Measurements from ENCODE around the gene SHB.

SHB gene

DNA sequence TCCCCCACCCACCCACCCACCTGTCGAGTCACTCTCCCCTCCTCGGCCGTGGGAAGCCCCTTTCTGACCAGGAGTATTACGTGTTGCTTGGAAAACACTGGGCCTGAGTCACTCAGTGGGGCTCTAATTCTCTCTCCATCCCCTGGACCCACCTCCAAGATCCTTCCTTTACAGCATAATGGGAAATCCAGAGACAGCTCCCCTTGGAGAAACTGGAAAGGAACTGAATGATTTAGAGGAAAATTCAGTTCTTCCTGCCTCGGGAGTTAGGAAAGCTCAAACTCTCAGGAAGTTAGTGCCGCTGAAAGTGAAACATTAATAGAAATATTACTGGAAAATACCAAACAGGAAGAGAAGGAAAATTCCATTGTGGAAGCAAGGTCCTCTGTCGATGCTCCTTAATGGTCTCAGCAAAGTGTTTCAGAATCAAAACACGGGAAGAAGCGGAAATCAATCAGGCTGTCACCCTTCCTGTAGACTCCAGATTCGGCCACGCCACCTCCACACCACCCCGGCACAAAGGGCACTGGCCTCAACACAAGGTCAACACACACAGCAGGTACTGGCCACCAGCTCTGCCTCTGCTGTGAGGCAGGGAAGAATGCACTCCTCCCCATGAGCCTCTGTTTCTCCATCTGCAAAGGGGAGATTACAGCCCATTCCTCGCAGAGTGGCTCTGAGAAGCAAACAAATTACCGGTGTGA lies 9.6 kb downstream of the SHB start:
- Histone ChIP-seq H3K27me3 (replicated peaks; ENCODE audit: control insufficient read depth, insufficient read depth, low read length) (no peaks in the 10 kb centered on the region), H3K4me3 (replicated peaks; ENCODE audit: low read depth, low read length) (no peak overlapping the region), H3K36me3 (ENCODE audit: control insufficient read depth, insufficient read depth, low read length) (no peaks in the 10 kb centered on the region)
- TF ChIP-seq, protein P1, sequence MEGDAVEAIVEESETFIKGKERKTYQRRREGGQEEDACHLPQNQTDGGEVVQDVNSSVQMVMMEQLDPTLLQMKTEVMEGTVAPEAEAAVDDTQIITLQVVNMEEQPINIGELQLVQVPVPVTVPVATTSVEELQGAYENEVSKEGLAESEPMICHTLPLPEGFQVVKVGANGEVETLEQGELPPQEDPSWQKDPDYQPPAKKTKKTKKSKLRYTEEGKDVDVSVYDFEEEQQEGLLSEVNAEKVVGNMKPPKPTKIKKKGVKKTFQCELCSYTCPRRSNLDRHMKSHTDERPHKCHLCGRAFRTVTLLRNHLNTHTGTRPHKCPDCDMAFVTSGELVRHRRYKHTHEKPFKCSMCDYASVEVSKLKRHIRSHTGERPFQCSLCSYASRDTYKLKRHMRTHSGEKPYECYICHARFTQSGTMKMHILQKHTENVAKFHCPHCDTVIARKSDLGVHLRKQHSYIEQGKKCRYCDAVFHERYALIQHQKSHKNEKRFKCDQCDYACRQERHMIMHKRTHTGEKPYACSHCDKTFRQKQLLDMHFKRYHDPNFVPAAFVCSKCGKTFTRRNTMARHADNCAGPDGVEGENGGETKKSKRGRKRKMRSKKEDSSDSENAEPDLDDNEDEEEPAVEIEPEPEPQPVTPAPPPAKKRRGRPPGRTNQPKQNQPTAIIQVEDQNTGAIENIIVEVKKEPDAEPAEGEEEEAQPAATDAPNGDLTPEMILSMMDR (IDR thresholded peaks at IDR 0.05; ENCODE audit: insufficient read depth, low read length, poor library complexity, severe bottlenecking): no peak
- no peak for DNase-seq (ENCODE audit: extremely low read depth, insufficient read length)

DNA sequence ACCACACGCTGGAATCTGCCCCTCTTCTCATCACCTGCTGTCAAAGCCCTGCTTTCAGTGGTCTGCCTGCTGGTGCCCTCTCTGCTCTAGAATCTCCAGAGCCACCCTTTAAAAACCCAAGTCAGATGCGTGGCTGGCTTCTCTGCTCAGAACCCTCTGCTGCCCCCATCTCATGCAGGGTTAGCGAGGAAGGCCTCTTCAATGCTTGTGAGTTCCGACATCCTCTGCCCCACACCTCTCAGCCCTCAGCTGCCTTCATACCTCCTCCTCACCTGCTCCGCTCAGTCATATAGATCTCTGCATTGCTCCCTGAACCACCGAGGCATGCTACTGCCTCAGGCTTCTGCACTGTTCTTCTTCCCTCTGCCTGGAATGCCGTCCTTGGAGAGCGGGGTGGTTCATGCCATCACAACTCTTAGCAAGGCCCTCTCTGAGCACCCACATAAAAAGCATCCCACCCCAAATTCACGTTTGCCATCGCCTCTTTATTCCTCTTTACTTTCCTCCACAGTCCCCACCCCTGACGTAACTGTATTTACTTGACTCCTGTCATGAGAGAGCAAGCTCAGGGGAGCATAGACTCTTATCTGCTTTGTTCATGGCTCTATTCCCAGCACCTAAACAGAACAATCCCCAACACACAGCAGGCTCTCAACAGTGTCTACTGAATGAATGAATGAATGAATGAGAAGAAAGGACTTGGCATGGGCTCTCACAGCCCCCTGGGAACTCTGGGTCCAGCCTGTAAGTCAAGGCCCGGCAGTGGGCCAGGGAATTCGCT lies 10.4 kb downstream of the SHB start:
- no peak overlapping the region for H3K4me3 ChIP-seq (replicated peaks; ENCODE audit: low read depth, low read length)
- no peaks in the 10 kb centered on the region for H3K27me3 ChIP-seq (replicated peaks; ENCODE audit: control insufficient read depth, insufficient read depth, low read length)
- DNase-seq (ENCODE audit: extremely low read depth, insufficient read length): no peak
- TF ChIP-seq, protein P1 (IDR thresholded peaks at IDR 0.05; ENCODE audit: insufficient read depth, low read length, poor library complexity, severe bottlenecking): no peak
- no peaks in the 10 kb centered on the region for H3K36me3 ChIP-seq (ENCODE audit: control insufficient read depth, insufficient read depth, low read length)

DNA sequence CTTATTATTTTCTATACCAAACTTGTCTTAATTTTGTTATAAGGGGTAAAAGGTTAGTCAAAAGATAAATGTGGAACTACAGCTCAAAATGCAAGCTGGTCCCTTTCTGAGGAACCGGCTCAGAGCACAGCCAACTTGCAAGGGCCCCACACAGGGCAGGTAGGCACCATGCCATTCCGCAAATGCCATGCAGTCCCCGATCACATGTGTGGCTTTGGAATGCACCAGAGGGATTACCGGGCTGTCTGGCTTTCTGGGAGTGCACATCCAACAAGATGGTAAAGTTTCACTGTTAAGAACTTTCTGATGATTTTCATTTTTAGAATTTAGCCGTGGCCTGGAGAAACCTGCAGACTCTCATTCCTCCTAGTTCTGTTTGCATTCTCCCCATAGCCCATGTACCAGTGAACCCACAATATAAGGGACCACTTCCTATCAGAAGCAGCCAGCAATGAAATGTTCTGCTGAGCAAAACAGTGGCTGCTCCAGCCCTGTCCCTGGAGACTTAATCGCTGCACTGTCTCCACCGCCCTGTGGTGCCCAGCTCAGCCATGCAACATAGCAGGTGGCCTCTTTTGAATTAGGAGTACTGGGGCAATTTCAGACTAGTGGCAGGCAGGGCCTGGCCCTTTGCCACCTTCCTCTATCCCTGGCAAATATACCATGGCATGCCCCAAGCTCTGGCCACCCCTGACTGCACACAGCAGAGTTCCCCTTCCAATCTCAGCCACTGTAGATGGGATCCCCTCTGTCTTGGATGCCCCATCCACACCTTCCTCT lies 11.4 kb downstream of the SHB start:
- no peaks in the 10 kb centered on the region for H3K27me3 ChIP-seq (replicated peaks; ENCODE audit: control insufficient read depth, insufficient read depth, low read length)
- TF ChIP-seq, protein P1 (IDR thresholded peaks at IDR 0.05; ENCODE audit: insufficient read depth, low read length, poor library complexity, severe bottlenecking): no peak
- no peaks in the 10 kb centered on the region for H3K36me3 ChIP-seq (ENCODE audit: control insufficient read depth, insufficient read depth, low read length)
- DNase-seq (ENCODE audit: extremely low read depth, insufficient read length): no peak
- no peak overlapping the region for H3K4me3 ChIP-seq (replicated peaks; ENCODE audit: low read depth, low read length)

GRCh38 chr9:38054653-38055052 lies 14.4 kb downstream of the SHB start:
- Histone ChIP-seq H3K27me3 (replicated peaks; ENCODE audit: control insufficient read depth, insufficient read depth, low read length) (no peaks in the 10 kb centered on the region), H3K36me3 (ENCODE audit: control insufficient read depth, insufficient read depth, low read length) (no peaks in the 10 kb centered on the region), H3K4me3 (replicated peaks; ENCODE audit: low read depth, low read length) (no peak overlapping the region)
- TF ChIP-seq, protein P1 (IDR thresholded peaks at IDR 0.05; ENCODE audit: insufficient read depth, low read length, poor library complexity, severe bottlenecking): no peak
- no peak for DNase-seq (ENCODE audit: extremely low read depth, insufficient read length)

GRCh38 chr9:38053697-38054461 lies 15.1 kb downstream of the SHB start:
- no peaks in the 10 kb centered on the region for H3K36me3 ChIP-seq (ENCODE audit: control insufficient read depth, insufficient read depth, low read length)
- H3K4me3 ChIP-seq (replicated peaks; ENCODE audit: low read depth, low read length): no peak overlapping the region
- TF ChIP-seq, protein P1 (IDR thresholded peaks at IDR 0.05; ENCODE audit: insufficient read depth, low read length, poor library complexity, severe bottlenecking): no peak
- no peaks in the 10 kb centered on the region for H3K27me3 ChIP-seq (replicated peaks; ENCODE audit: control insufficient read depth, insufficient read depth, low read length)
- no peak for DNase-seq (ENCODE audit: extremely low read depth, insufficient read length)

Data from GM06990 (cell line).